Right atrium auricular region (tissue), 2 donors: ENCODE measurements around the gene ANKRD60. TPM values are rescaled to one million over a fixed set of nuclear protein-coding genes. Genes with fewer than 3 reads are reported as not detected.
A peak's percentile ranks its signal among the peaks of the same experiment; 100 is the strongest.

Experiments
- DNase-seq: peaks from one replicate; pipeline ENCODE4 v3.0.0-alpha.2; 2019; ENCODE audit warnings: low spot score
- H3K27ac ChIP-seq, 2 donors: fragments of 200-600 bp; sonication (generic); 1 replicate in 1 of 2; 2 replicates in 1 of 2; pipeline ENCODE4 v1.5.1; 2016 to 2019
- H3K27me3 ChIP-seq, 2 donors: fragments of 200-600 bp; sonication (generic); one replicate each; pipeline versions ENCODE4 v1.5.1 to v1.6.0; 2017 to 2019
- H3K36me3 ChIP-seq: fragments of 200-600 bp; sonication (generic); one replicate; pipeline ENCODE4 v1.5.1; 2016
- H3K4me1 ChIP-seq, 2 donors: fragments of 200-600 bp; sonication (generic); one replicate each; pipeline versions ENCODE4 v1.5.1 to v1.6.0; 2017 to 2019
- H3K4me3 ChIP-seq, 2 donors: fragments of 200-600 bp; sonication (generic); 1 replicate in 1 of 2; 2 replicates in 1 of 2; pipeline ENCODE4 v1.5.1; 2017 to 2019; ENCODE audit warnings: mild to moderate bottlenecking in 1 of 2, moderate library complexity in 1 of 2
- H3K9me3 ChIP-seq, 2 donors: fragments of 200-600 bp; sonication (generic); one replicate each; pipeline ENCODE4 v1.5.1; 2019
- CTCF ChIP-seq, 2 donors: fragments of 200-600 bp; sonication (generic); IDR thresholded peaks; one replicate each; pipeline ENCODE4 v1.5.1; 2019; ENCODE audit warnings: antibody characterized with exemption in 2 of 2
- total RNA-seq, 2 donors: library from RNA; depleted of rRNA; stranded (reverse); fragments of >200 nt; gene quantifications; one replicate each; pipeline ENCODE4 v1.1.0, GENCODE V29; 2016

The ANKRD60 gene
- total RNA-seq, 2 donors from 2014 or later: not detected

GRCh38 chr20:58196402-58197184 is 31.9 kb downstream of the ANKRD60 start:
- Histone ChIP-seq H3K27me3 (no peaks in the 10 kb centered on the region), H3K4me3 (no peak overlapping the region), H3K36me3 (no peaks in the 10 kb centered on the region), H3K27ac (no peak overlapping the region), H3K4me1 (no peaks in the 10 kb centered on the region), H3K9me3 (no peaks in the 10 kb centered on the region)
- no peak for TF ChIP-seq CTCF (IDR thresholded peaks at IDR 0.05)
- DNase-seq: no peak

- Histone ChIP-seq H3K4me1 (no peaks in the 10 kb centered on the region), H3K9me3 (no peaks in the 10 kb centered on the region), H3K27ac (no peak overlapping the region), H3K27me3 (no peaks in the 10 kb centered on the region), H3K36me3 (no peaks in the 10 kb centered on the region), H3K4me3 (no peak overlapping the region)
- TF ChIP-seq CTCF (IDR thresholded peaks at IDR 0.05): no peak
- DNase-seq: no peak
Observed at GRCh38 chr20:58195047-58195446, 33.4 kb downstream of the ANKRD60 start.

GRCh38 chr20:58194175-58194791 is 34.2 kb downstream of the ANKRD60 start:
- DNase-seq: no peak
- H3K36me3 ChIP-seq: no peaks in the 10 kb centered on the region

GRCh38 chr20:58192567-58192966 is 35.9 kb downstream of the ANKRD60 start:
- TF ChIP-seq CTCF (IDR thresholded peaks at IDR 0.05): peak; percentile 22 to 62
- Histone ChIP-seq H3K4me1 (no peaks in the 10 kb centered on the region), H3K9me3 (no peaks in the 10 kb centered on the region), H3K4me3 (no peak overlapping the region), H3K27ac (no peak overlapping the region), H3K36me3 (no peaks in the 10 kb centered on the region), H3K27me3 (no peaks in the 10 kb centered on the region)
- no peak for DNase-seq

More at GRCh38 chr20:58194175-58194791, 34.2 kb downstream of the ANKRD60 start:
- TF ChIP-seq CTCF (IDR thresholded peaks at IDR 0.05): no peak
- Histone ChIP-seq H3K4me1 (no peaks in the 10 kb centered on the region), H3K27me3 (no peaks in the 10 kb centered on the region), H3K4me3 (no peak overlapping the region), H3K27ac (no peak overlapping the region), H3K9me3 (no peaks in the 10 kb centered on the region)

- no peaks in the 10 kb centered on the region for H3K27me3 ChIP-seq
- no peaks in the 10 kb centered on the region for H3K4me1 ChIP-seq
- no peak for DNase-seq
- TF ChIP-seq CTCF (IDR thresholded peaks at IDR 0.05): no peak
- no peak overlapping the region for H3K27ac ChIP-seq
- H3K36me3 ChIP-seq: no peaks in the 10 kb centered on the region
- no peak overlapping the region for H3K4me3 ChIP-seq
- H3K9me3 ChIP-seq: no peaks in the 10 kb centered on the region
Observed at GRCh38 chr20:58192065-58192464, 36.4 kb downstream of the ANKRD60 start.
